CD4-positive, alpha-beta T cell treated with Interleukin-4 for 1 hour (primary cell): Measurements from ENCODE around the gene ZBTB9.

ENCODE experiments used
- DNase-seq, 2 donors: peaks; one replicate each; pipeline ENCODE4 v3.0.0-alpha.2; 2020 to 2022

Gene ZBTB9

GRCh38 chr6:33454009-33454946 is at the start of gene ZBTB9:
TSS of gene ZBTB9 (plus strand) at chr6:33454576. CDS start at chr6:33455101, 525 bp downstream.
- peak; percentile 96 to 97 for DNase-seq

- no peak for DNase-seq
These were observed 49.5 kb upstream of the ZBTB9 start for GRCh38 chr6:33404884-33405283.

- DNase-seq: peak in 1 of 2 donors; percentile 29
These were observed 48.9 kb upstream of the ZBTB9 start for GRCh38 chr6:33405386-33405940.

GRCh38 chr6:33406126-33406525 is 48.2 kb upstream of the ZBTB9 start:
- DNase-seq: no peak

- DNase-seq: peak in 1 of 2 donors; percentile 43
These were observed 47.2 kb upstream of the ZBTB9 start for GRCh38 chr6:33407132-33407718.

- peak; percentile 98 for DNase-seq
These were observed 44.2 kb upstream of the ZBTB9 start for GRCh38 chr6:33410050-33410710.

GRCh38 chr6:33410711-33411631 is 43.4 kb upstream of the ZBTB9 start, which contains the start of gene PHF1:
TSS of gene PHF1 (plus strand) at chr6:33411014. CDS start at chr6:33412264, 1,250 bp downstream.
- DNase-seq: no peak

GRCh38 chr6:33411632-33412005 is 42.8 kb upstream of the ZBTB9 start:
- DNase-seq: no peak

- no peak for DNase-seq
These were observed 42.0 kb upstream of the ZBTB9 start for GRCh38 chr6:33412140-33413009.

GRCh38 chr6:33413241-33414120 is 40.9 kb upstream of the ZBTB9 start:
- peak in 1 of 2 donors; percentile 21 for DNase-seq

GRCh38 chr6:33414592-33415271 is 39.6 kb upstream of the ZBTB9 start:
- peak in 1 of 2 donors; percentile 47 for DNase-seq

- peak in 1 of 2 donors; percentile 14 for DNase-seq
These were observed 38.5 kb upstream of the ZBTB9 start for GRCh38 chr6:33415831-33416230.

- peak in 1 of 2 donors; percentile 43 for DNase-seq
These were observed 37.8 kb upstream of the ZBTB9 start for GRCh38 chr6:33416386-33417127.

GRCh38 chr6:33417128-33417902 is 37.1 kb upstream of the ZBTB9 start:
- peak in 1 of 2 donors; percentile 36 for DNase-seq

GRCh38 chr6:33417903-33418689 is 36.3 kb upstream of the ZBTB9 start, which contains the start of gene CUTA:
TSS of gene CUTA (minus strand) at chr6:33418107. CDS start at chr6:33418000, 107 bp downstream.
- peak; percentile 100 for DNase-seq

GRCh38 chr6:33418690-33419291 is 35.6 kb upstream of the ZBTB9 start:
- DNase-seq: peak; percentile 82 to 88
